Liver (tissue), 9 donors: ENCODE measurements around the gene GPR176. TPM values are rescaled to one million over a fixed set of nuclear protein-coding genes. Genes with fewer than 3 reads are reported as not detected.

ENCODE experiments used
- DNase-seq: peaks from one replicate; pipeline ENCODE4 v3.0.0-alpha.2; 2017; ENCODE audit warnings: low spot score
- H3K27ac ChIP-seq, 2 donors: one replicate each; pipeline ENCODE4 v1.7.0; 2013; ENCODE audit warnings: inconsistent platforms in 2 of 2, low read length in 2 of 2, control low read depth in 1 of 2, low read depth in 1 of 2, mild to moderate bottlenecking in 1 of 2
- H3K27me3 ChIP-seq, 4 donors: one replicate each; pipeline versions ENCODE4 v1.6.1 to v1.7.0; 2013; ENCODE audit warnings: low read length in 3 of 4, inconsistent platforms in 1 of 4, mild to moderate bottlenecking in 1 of 4, moderate library complexity in 1 of 4; ENCODE audit not compliant: control insufficient read depth in 4 of 4, insufficient read depth in 4 of 4
- H3K36me3 ChIP-seq, 4 donors: one replicate each; pipeline versions ENCODE4 v1.6.1 to v1.7.0; 2013; ENCODE audit warnings: low read length in 3 of 4, mild to moderate bottlenecking in 3 of 4, low read depth in 1 of 4, moderate library complexity in 1 of 4; ENCODE audit not compliant: control insufficient read depth in 4 of 4, insufficient read depth in 3 of 4
- H3K4me1 ChIP-seq, 4 donors: one replicate each; pipeline versions ENCODE4 v1.6.1 to v1.7.0; 2013; ENCODE audit warnings: low read length in 3 of 4, mild to moderate bottlenecking in 3 of 4, moderate library complexity in 1 of 4; ENCODE audit not compliant: control insufficient read depth in 4 of 4, insufficient read depth in 4 of 4
- H3K4me3 ChIP-seq, 3 donors: one replicate each; pipeline versions ENCODE4 v1.6.1 to v1.7.0; 2013; ENCODE audit warnings: low read length in 3 of 3, control low read depth in 1 of 3, low read depth in 1 of 3, mild to moderate bottlenecking in 1 of 3
- H3K9ac ChIP-seq, 2 donors: one replicate each; pipeline ENCODE4 v1.7.0; 2013; ENCODE audit warnings: low read length in 2 of 2, mild to moderate bottlenecking in 2 of 2, moderate library complexity in 2 of 2, control low read depth in 1 of 2, low read depth in 1 of 2
- H3K9me3 ChIP-seq, 4 donors: one replicate each; pipeline versions ENCODE4 v1.6.1 to v1.7.0; 2013; ENCODE audit warnings: low read length in 3 of 4; ENCODE audit not compliant: control insufficient read depth in 4 of 4
- FOXA1 ChIP-seq: IDR thresholded peaks from 2 replicates; pipeline ENCODE4 v1.6.1; 2016; ENCODE audit warnings: antibody characterized with exemption
- FOXA2 ChIP-seq: IDR thresholded peaks from 2 replicates; pipeline ENCODE4 v1.6.1; 2016; ENCODE audit warnings: antibody characterized with exemption
- GABPA ChIP-seq, 2 donors: IDR thresholded peaks in 1 of 2; conservative IDR thresholded peaks in 1 of 2; 2 replicates each; pipeline ENCODE4 v1.6.1; 2016; ENCODE audit warnings: antibody characterized with exemption in 2 of 2, mild to moderate bottlenecking in 1 of 2, moderate library complexity in 1 of 2
- HNF4A ChIP-seq, 2 donors: conservative IDR thresholded peaks; 2 replicates each; pipeline ENCODE4 v1.6.1; 2016; ENCODE audit warnings: antibody characterized with exemption in 2 of 2, mild to moderate bottlenecking in 2 of 2
- JUND ChIP-seq, 2 donors: IDR thresholded peaks; 2 replicates each; pipeline ENCODE4 v1.6.1; 2016; ENCODE audit warnings: antibody characterized with exemption in 2 of 2
- NR2F2 ChIP-seq: IDR thresholded peaks from 2 replicates; pipeline ENCODE4 v1.6.1; 2016; ENCODE audit warnings: antibody characterized with exemption
- RAD21 ChIP-seq, 2 donors: IDR thresholded peaks; 2 replicates each; pipeline ENCODE4 v1.6.1; 2016; ENCODE audit warnings: antibody characterized with exemption in 2 of 2, mild to moderate bottlenecking in 2 of 2
- RXRA ChIP-seq, 2 donors: IDR thresholded peaks; 2 replicates each; pipeline ENCODE4 v1.6.1; 2017 to 2018; ENCODE audit warnings: antibody characterized with exemption in 2 of 2, mild to moderate bottlenecking in 1 of 2
- SP1 ChIP-seq: IDR thresholded peaks from 2 replicates; pipeline ENCODE4 v1.6.1; 2018; ENCODE audit warnings: antibody characterized with exemption, mild to moderate bottlenecking
- TAF1 ChIP-seq: conservative IDR thresholded peaks from 2 replicates; pipeline ENCODE4 v1.6.1; 2016; ENCODE audit warnings: antibody characterized with exemption, mild to moderate bottlenecking
- YY1 ChIP-seq: IDR thresholded peaks from 2 replicates; pipeline ENCODE4 v1.6.1; 2016; ENCODE audit warnings: antibody characterized with exemption, mild to moderate bottlenecking
- WGBS: extraction: QIAGEN DNeasy Blood & Tissue Kit; methylation state at CpG from one replicate; pipeline ENCODE4 v1.1.7; 2013; 5-methylcytosine and 5-hydroxymethylcytosine counted together
- polyA plus RNA-seq, 2 donors: library from polyadenylated mRNA; stranded (reverse) in 1 of 2; unstranded in 1 of 2; fragments of 200-250 nt in 1 of 2; fragments of >200 nt in 1 of 2; fragmentation: Nextera tagmentation in 1 of 2; extraction: Ambion mirVana in 1 of 2; gene quantifications; one replicate each; pipeline versions ENCODE4 v1.2.1 to v1.2.3, GENCODE V29; 2013 to 2015
- total RNA-seq, 2 donors: library from RNA; depleted of rRNA; stranded (reverse); fragments of >200 nt; gene quantifications; one replicate each; pipeline ENCODE4 v1.2.3, GENCODE V29; 2014
- TF ChIP-seq, protein P1 (sequence below): IDR thresholded peaks from 2 replicates; pipeline ENCODE4 v1.6.1; 2016; ENCODE audit warnings: antibody characterized with exemption
- TF ChIP-seq, protein P2 (sequence below): IDR thresholded peaks from 2 replicates; pipeline ENCODE4 v1.6.1; 2016; ENCODE audit warnings: antibody characterized with exemption
- donor health status: healthy.
- donor health status: healthy.
- donor health status: healthy.
- donor health status: healthy.
- donor health status: healthy.

Gene GPR176
- total and polyA plus RNA-seq, 4 donors, result 0.44 to 1.7 (median 1.4) TPM

DNA sequence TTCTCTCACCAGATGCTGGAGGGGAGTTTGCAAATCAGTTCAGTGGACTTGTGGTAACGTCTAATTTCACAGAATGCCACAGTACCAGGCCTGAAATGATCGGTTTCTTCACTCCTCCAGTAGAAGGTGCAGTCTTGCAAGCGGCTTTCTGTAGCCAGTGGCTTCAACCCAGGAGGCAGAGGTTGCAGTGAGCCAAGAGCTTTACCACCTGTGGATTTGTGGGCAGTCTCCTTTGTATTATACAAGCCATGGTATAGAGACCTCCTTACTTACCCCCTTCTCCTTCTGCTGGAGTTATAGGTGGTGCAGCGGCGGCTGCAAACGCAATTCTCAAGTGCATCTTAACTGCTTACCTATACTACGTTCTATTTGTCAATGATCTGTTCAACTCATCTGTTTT lies 31.5 kb upstream of the GPR176 start:
- H3K36me3 ChIP-seq, result peaks cover 6 to 42% (median 36%) of the 10 kb centered on the region in 4 donors
- 96% methylated on average over 7 of the region's 7 CpGs for WGBS
- no peak overlapping the region for H3K9ac ChIP-seq
- no peaks in the 10 kb centered on the region for H3K9me3 ChIP-seq
- H3K4me3 ChIP-seq, result no peak overlapping the region
- no peak for DNase-seq
- no peak overlapping the region for H3K27ac ChIP-seq
- TF ChIP-seq FOXA2, result no peak
- H3K27me3 ChIP-seq, result no peaks in the 10 kb centered on the region
- no peaks in the 10 kb centered on the region for H3K4me1 ChIP-seq

DNA sequence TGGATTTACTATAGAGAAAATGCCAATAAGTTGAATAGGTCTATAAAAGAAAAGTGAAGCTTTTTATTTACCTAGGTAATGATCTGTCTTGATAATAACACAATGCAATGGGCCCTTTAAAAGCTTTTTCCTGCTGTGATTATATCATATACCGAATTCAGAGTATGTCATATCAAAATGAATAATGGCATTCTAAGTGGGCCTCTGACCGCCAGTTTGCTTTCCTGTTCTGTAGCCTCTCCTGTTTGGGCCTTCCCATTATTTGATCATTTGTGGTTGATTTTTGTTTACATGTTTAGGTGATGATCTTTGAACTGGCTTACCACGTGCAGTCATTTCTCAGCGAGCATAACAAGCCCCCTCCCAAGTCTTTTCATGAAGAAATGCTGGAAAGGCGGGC lies 28.8 kb upstream of the GPR176 start:
- H3K4me3 ChIP-seq, result no peak overlapping the region
- no peak for DNase-seq
- H3K4me1 ChIP-seq, result no peaks in the 10 kb centered on the region
- H3K9me3 ChIP-seq, result no peaks in the 10 kb centered on the region
- peaks cover 5 to 46% (median 38%) of the 10 kb centered on the region in 4 donors for H3K36me3 ChIP-seq
- WGBS, result 75% methylated on average over 5 of the region's 5 CpGs
- H3K9ac ChIP-seq, result no peak overlapping the region
- TF ChIP-seq SP1 (no peak), TAF1 (no peak), FOXA1 (no peak), RXRA (IDR thresholded peaks at IDR 0.05) (no peak)
- H3K27me3 ChIP-seq, result no peaks in the 10 kb centered on the region
- no peak overlapping the region for H3K27ac ChIP-seq

DNA sequence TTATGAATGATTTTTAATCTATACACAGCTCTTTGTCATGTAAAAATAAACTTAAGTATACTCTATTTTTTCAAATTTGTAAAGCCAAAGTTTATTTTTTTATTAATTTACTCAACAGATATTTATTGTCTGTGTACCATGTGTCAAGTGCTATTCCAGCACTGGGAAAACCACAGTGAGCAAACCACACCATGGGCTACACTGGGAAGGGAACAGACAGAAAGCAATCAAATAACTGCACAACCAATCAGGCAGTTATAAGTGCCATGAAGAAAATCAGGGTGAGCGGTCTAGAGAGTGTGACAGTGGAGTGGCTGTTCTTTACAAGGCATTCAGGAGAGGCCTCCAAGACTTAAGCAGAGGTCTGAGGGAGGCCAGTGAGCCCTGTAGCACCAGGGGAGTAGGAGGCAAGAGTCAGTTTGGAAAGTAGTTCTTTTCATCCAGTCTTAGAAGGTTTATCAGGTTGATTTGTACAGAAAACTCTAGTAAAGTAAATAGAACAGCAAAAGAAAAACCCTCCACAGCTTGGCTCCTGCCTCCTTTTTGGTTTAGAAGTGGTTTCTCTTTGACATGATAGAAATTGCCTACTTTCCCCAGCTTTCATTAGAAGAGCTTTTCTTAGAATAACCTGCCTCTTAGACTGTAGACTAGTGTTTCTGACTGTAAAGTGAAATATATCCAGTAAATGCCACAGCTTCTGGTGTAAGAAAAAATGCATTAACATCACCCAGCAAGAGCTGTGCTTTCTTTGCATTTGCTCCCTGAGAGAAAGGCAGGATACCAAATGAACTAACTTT lies 27.5 kb upstream of the GPR176 start:
- Histone ChIP-seq H3K4me1 (no peaks in the 10 kb centered on the region), H3K36me3 (peaks cover 10 to 49% (median 36%) of the 10 kb centered on the region in 4 donors), H3K27me3 (no peaks in the 10 kb centered on the region), H3K9ac (no peak overlapping the region), H3K4me3 (no peak overlapping the region), H3K9me3 (no peaks in the 10 kb centered on the region), H3K27ac (no peak overlapping the region)
- WGBS, result 97% methylated on average over 1 of the region's 1 CpG
- TF ChIP-seq NR2F2 (no peak), RAD21 (IDR thresholded peaks at IDR 0.05) (no peak), YY1 (no peak), FOXA2 (no peak)
- no peak for DNase-seq

- Histone ChIP-seq H3K27me3 (no peaks in the 10 kb centered on the region), H3K9me3 (no peaks in the 10 kb centered on the region), H3K4me1 (no peaks in the 10 kb centered on the region), H3K27ac (no peak overlapping the region), H3K9ac (no peak overlapping the region), H3K4me3 (no peak overlapping the region), H3K36me3 (peaks cover 10 to 46% (median 38%) of the 10 kb centered on the region in 4 donors)
- DNase-seq, result no peak
- no peak for TF ChIP-seq SP1
- TF ChIP-seq GABPA (IDR thresholded peaks at IDR 0.05 in 1 of 2, conservative IDR thresholded peaks at IDR 0.05 in 1 of 2), result no peak
- TF ChIP-seq, protein P1, sequence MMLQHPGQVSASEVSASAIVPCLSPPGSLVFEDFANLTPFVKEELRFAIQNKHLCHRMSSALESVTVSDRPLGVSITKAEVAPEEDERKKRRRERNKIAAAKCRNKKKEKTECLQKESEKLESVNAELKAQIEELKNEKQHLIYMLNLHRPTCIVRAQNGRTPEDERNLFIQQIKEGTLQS, result no peak
- TF ChIP-seq FOXA1, result no peak
- TF ChIP-seq, protein P2, sequence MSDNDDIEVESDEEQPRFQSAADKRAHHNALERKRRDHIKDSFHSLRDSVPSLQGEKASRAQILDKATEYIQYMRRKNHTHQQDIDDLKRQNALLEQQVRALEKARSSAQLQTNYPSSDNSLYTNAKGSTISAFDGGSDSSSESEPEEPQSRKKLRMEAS, result no peak
- no peak for TF ChIP-seq NR2F2
- no peak for TF ChIP-seq TAF1
- TF ChIP-seq HNF4A (conservative IDR thresholded peaks at IDR 0.05), result no peak
- no peak for TF ChIP-seq RXRA (IDR thresholded peaks at IDR 0.05)
- no peak for TF ChIP-seq JUND (IDR thresholded peaks at IDR 0.05)
- TF ChIP-seq YY1, result no peak
- TF ChIP-seq FOXA2, result no peak
- WGBS, result 93% methylated on average over 3 of the region's 3 CpGs
Observed at GRCh38 chr15:39946862-39947261, 26.8 kb upstream of the GPR176 start.
